OCI-LY1 (cell line): ENCODE measurements around the gene DAAM1.

ENCODE experiments used
- EZH2 ChIP-seq: fragments of 200-600 bp; sonication (generic), shearing (Covaris generic); IDR thresholded peaks from 2 replicates; pipeline ENCODE4 v1.8.0; 2017; ENCODE audit warnings: borderline replicate concordance, mixed run types, mild to moderate bottlenecking, antibody characterized with exemption, low read length, moderate library complexity, mixed read lengths
- TF ChIP-seq, protein P1 (sequence below): fragments of 200-600 bp; sonication (generic), shearing (Covaris generic); IDR thresholded peaks from 2 replicates; pipeline ENCODE4 v1.5.1; 2017; ENCODE audit warnings: mild to moderate bottlenecking, antibody characterized with exemption, low read length, moderate library complexity, mixed read lengths

GRCh38 chr14:59228421-59228820 is 40.0 kb downstream of the DAAM1 start:
- TF ChIP-seq, protein P1, sequence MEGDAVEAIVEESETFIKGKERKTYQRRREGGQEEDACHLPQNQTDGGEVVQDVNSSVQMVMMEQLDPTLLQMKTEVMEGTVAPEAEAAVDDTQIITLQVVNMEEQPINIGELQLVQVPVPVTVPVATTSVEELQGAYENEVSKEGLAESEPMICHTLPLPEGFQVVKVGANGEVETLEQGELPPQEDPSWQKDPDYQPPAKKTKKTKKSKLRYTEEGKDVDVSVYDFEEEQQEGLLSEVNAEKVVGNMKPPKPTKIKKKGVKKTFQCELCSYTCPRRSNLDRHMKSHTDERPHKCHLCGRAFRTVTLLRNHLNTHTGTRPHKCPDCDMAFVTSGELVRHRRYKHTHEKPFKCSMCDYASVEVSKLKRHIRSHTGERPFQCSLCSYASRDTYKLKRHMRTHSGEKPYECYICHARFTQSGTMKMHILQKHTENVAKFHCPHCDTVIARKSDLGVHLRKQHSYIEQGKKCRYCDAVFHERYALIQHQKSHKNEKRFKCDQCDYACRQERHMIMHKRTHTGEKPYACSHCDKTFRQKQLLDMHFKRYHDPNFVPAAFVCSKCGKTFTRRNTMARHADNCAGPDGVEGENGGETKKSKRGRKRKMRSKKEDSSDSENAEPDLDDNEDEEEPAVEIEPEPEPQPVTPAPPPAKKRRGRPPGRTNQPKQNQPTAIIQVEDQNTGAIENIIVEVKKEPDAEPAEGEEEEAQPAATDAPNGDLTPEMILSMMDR: no peak
- TF ChIP-seq EZH2: no peak
